GM23338 (cell line): ENCODE results near the gene DIP2C. TPM values are rescaled to one million over a fixed set of nuclear protein-coding genes. Genes with fewer than 3 reads are reported as not detected.

ENCODE experiments used
- ATAC-seq: fragments of 200-7000 bp; cut with Tn5 transposase; 3 replicates; pipeline ENCODE4 v1.9.1; 2020
- DNase-seq: peaks from one replicate; pipeline ENCODE4 v3.0.0-alpha.2; 2015; ENCODE audit warnings: low spot score
- H2AFZ ChIP-seq: fragments of 200-600 bp; sonication (generic); 2 replicates; pipeline ENCODE4 v1.8.0; 2016; ENCODE audit warnings: antibody characterized with exemption, mild to moderate bottlenecking, moderate library complexity
- H3F3A ChIP-seq: fragments of 200-600 bp; sonication (generic); replicated peaks from 2 replicates; pipeline ENCODE4 v1.8.0; 2017; ENCODE audit warnings: antibody characterized with exemption, mixed run types, low read depth
- H3K27ac ChIP-seq: fragments of 200-600 bp; sonication (generic); 2 replicates; pipeline ENCODE4 v1.6.1; 2016; ENCODE audit warnings: low read depth
- H3K27me3 ChIP-seq: fragments of 200-600 bp; sonication (generic); 2 replicates; pipeline ENCODE4 v1.8.0; 2016; ENCODE audit warnings: mild to moderate bottlenecking, mixed run types, moderate library complexity; ENCODE audit not compliant: insufficient read depth
- H3K36me3 ChIP-seq: fragments of 200-600 bp; sonication (generic); 2 replicates; pipeline ENCODE4 v1.8.0; 2016; ENCODE audit warnings: mild to moderate bottlenecking; ENCODE audit not compliant: insufficient read depth
- H3K4me1 ChIP-seq: fragments of 200-600 bp; sonication (generic); 2 replicates; pipeline ENCODE4 v1.8.0; 2016; ENCODE audit warnings: mild to moderate bottlenecking, moderate library complexity; ENCODE audit not compliant: insufficient read depth
- H3K4me2 ChIP-seq: fragments of 200-600 bp; sonication (generic); 2 replicates; pipeline ENCODE4 v1.7.1; 2017; ENCODE audit warnings: mixed run types
- H3K4me3 ChIP-seq: fragments of 200-600 bp; sonication (generic); 2 replicates; pipeline ENCODE4 v1.6.1; 2016; ENCODE audit warnings: mixed run types
- H3K79me2 ChIP-seq: fragments of 200-600 bp; sonication (generic); replicated peaks from 2 replicates; pipeline ENCODE4 v1.8.0; 2017; ENCODE audit warnings: mild to moderate bottlenecking; ENCODE audit not compliant: insufficient read depth
- H3K9me2 ChIP-seq: fragments of 200-600 bp; sonication (generic); 2 replicates; pipeline ENCODE4 v1.8.0; 2017; ENCODE audit not compliant: insufficient read depth
- H4K20me1 ChIP-seq: fragments of 200-600 bp; sonication (generic); replicated peaks from 2 replicates; pipeline ENCODE4 v1.8.0; 2017; ENCODE audit warnings: mild to moderate bottlenecking; ENCODE audit not compliant: insufficient read depth
- H3K27ac Mint-ChIP-seq: 2 replicates; pipeline ENCODE4 v1.8.0; 2020; ENCODE audit warnings: inconsistent platforms, mild to moderate bottlenecking, moderate library complexity, mixed read lengths
- H3K27me3 Mint-ChIP-seq: 3 replicates; pipeline ENCODE4 v1.8.0; 2022; ENCODE audit warnings: low read depth, mild to moderate bottlenecking, moderate library complexity, mixed read lengths, inconsistent platforms; ENCODE audit not compliant: insufficient read depth, poor library complexity
- H3K36me3 Mint-ChIP-seq: 3 replicates; pipeline ENCODE4 v1.8.0; 2021; ENCODE audit warnings: low read depth, mild to moderate bottlenecking, inconsistent platforms, moderate library complexity, mixed read lengths
- H3K4me1 Mint-ChIP-seq: 3 replicates; pipeline ENCODE4 v1.8.0; 2020; ENCODE audit warnings: mild to moderate bottlenecking, inconsistent platforms, mixed read lengths
- H3K4me3 Mint-ChIP-seq: 3 replicates; pipeline ENCODE4 v1.8.0; 2021; ENCODE audit warnings: moderate library complexity, mild to moderate bottlenecking, inconsistent platforms, mixed read lengths
- H3K9me3 Mint-ChIP-seq: 3 replicates; pipeline ENCODE4 v1.8.0; 2020; ENCODE audit warnings: moderate library complexity, mild to moderate bottlenecking, inconsistent platforms, mixed read lengths
- EZH2 ChIP-seq: fragments of 200-600 bp; sonication (generic); IDR thresholded peaks from one replicate; pipeline ENCODE4 v1.8.0; 2017; ENCODE audit warnings: antibody characterized with exemption, mild to moderate bottlenecking, low read depth; ENCODE audit not compliant: unreplicated experiment
- EZH2phosphoT487 ChIP-seq: fragments of 200-600 bp; sonication (generic); IDR thresholded peaks from one replicate; pipeline ENCODE4 v1.8.1; 2018; ENCODE audit warnings: antibody characterized with exemption; ENCODE audit not compliant: unreplicated experiment
- JUNB ChIP-seq: IDR thresholded peaks from one replicate; pipeline ENCODE4 v1.6.1; 2016; ENCODE audit warnings: antibody characterized with exemption; ENCODE audit not compliant: unreplicated experiment
- NANOG ChIP-seq: IDR thresholded peaks from 2 replicates; pipeline ENCODE4 v1.6.1; 2016; ENCODE audit warnings: antibody characterized with exemption, borderline replicate concordance
- POLR2AphosphoS5 ChIP-seq: IDR thresholded peaks from 2 replicates; pipeline ENCODE4 v1.6.1; 2016; ENCODE audit warnings: antibody characterized with exemption, low read depth
- STAT1 ChIP-seq: IDR thresholded peaks from one replicate; pipeline ENCODE4 v1.6.1; 2016; ENCODE audit warnings: antibody characterized with exemption; ENCODE audit not compliant: unreplicated experiment
- ZNF331 ChIP-seq: fragments of 250-450 bp; sonication (Bioruptor Pico); IDR thresholded peaks from 2 replicates; pipeline ENCODE4 v1.5.0; 2020; ENCODE audit warnings: low read depth, mild to moderate bottlenecking, moderate library complexity
- polyA plus RNA-seq: library from polyadenylated mRNA; unstranded; fragments of >200 nt; fragmentation: Nextera tagmentation; extraction: Ambion mirVana; gene quantifications from 2 replicates; pipeline ENCODE4 v1.2.1, GENCODE V29; 2016
- total RNA-seq: library from RNA; depleted of rRNA; stranded (reverse); fragments of >200 nt; shearing (Covaris generic); gene quantifications from 2 replicates; pipeline ENCODE4 v1.2.3, GENCODE V29; 2014
- TF ChIP-seq, protein P1 (sequence below): IDR thresholded peaks from 2 replicates; pipeline ENCODE4 v1.6.1; 2016; ENCODE audit warnings: antibody characterized with exemption
- TF ChIP-seq, protein P2 (sequence below), 2 experiments: fragments of 200-600 bp in 1 of 2; sonication (generic) in 1 of 2; conservative IDR thresholded peaks; 2 replicates each; pipeline versions ENCODE4 v1.5.1 to v1.6.1; 2016 to 2017; ENCODE audit warnings: antibody characterized with exemption in 2 of 2, low read depth in 2 of 2, mild to moderate bottlenecking in 2 of 2, moderate library complexity in 1 of 2

Gene DIP2C
- total and polyA plus RNA-seq, 2 experiments from 2014 or later, result 5.1 to 7.7 TPM

DNA sequence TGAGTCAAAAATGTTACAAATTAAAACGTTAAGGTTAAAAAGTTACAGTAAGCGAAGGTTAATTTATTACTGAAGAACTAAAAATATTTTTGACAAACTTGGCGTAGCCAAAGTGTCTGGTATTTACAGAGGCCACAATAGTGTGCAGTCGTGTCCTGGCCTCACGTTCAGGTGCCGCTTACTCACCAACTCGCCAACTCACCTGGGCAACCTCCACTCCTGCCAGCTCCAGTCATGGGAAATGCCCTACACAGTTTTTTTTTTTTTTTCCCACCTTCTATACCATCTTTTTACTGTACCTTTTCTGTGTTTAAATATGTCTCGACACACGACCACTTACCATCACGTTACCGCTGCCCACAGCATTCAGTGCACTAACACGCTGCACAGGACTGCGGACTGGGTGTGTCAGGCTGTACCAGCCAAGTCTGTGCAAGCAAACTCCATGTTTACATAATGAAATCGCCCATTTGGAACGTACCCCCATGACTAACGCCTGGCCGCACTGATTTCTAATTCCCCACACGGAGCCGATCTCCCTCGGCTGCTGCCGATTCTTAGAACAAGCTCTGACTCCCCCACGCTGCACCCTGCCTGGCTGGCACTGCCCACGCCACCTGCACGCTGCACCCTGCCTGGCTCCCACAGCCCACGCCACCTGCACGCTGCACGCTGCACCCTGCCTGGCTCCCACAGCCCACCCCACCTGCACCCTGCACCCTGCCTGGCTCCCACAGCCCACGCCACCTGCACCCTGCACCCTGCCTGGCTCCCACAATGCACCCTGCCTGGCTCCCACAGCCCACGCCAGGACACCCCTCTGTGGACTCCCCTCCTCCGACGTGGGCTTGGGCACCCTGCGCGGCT is 351.1 kb downstream of the DIP2C start:
- no peak overlapping the region for H3K4me3 ChIP-seq
- Mint-ChIP-seq H3K36me3 (peaks cover 17% of the 10 kb centered on the region), H3K4me1 (no peaks in the 10 kb centered on the region), H3K27ac (no peak overlapping the region), H3K4me3 (no peak overlapping the region), H3K27me3 (peaks cover 8% of the 10 kb centered on the region), H3K9me3 (no peaks in the 10 kb centered on the region; the same call in 2 of the 3 replicates)
- H3K79me2 ChIP-seq, result no peaks in the 10 kb centered on the region
- H3K4me1 ChIP-seq, result no peaks in the 10 kb centered on the region
- H3K27me3 ChIP-seq, result no peaks in the 10 kb centered on the region
- no peak overlapping the region for H3K4me2 ChIP-seq
- H3K9me2 ChIP-seq, result no peaks in the 10 kb centered on the region
- ATAC-seq (no peak), DNase-seq (no peak)
- H3F3A ChIP-seq, result no peaks in the 10 kb centered on the region
- TF ChIP-seq NANOG (no peak), POLR2AphosphoS5 (no peak), STAT1 (no peak), JUNB (no peak), EZH2phosphoT487 (no peak), ZNF331 (CRISPR knock-in tag) (no peak), EZH2 (no peak)
- TF ChIP-seq, protein P1, sequence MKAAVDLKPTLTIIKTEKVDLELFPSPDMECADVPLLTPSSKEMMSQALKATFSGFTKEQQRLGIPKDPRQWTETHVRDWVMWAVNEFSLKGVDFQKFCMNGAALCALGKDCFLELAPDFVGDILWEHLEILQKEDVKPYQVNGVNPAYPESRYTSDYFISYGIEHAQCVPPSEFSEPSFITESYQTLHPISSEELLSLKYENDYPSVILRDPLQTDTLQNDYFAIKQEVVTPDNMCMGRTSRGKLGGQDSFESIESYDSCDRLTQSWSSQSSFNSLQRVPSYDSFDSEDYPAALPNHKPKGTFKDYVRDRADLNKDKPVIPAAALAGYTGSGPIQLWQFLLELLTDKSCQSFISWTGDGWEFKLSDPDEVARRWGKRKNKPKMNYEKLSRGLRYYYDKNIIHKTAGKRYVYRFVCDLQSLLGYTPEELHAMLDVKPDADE, result no peak
- TF ChIP-seq, protein P2, sequence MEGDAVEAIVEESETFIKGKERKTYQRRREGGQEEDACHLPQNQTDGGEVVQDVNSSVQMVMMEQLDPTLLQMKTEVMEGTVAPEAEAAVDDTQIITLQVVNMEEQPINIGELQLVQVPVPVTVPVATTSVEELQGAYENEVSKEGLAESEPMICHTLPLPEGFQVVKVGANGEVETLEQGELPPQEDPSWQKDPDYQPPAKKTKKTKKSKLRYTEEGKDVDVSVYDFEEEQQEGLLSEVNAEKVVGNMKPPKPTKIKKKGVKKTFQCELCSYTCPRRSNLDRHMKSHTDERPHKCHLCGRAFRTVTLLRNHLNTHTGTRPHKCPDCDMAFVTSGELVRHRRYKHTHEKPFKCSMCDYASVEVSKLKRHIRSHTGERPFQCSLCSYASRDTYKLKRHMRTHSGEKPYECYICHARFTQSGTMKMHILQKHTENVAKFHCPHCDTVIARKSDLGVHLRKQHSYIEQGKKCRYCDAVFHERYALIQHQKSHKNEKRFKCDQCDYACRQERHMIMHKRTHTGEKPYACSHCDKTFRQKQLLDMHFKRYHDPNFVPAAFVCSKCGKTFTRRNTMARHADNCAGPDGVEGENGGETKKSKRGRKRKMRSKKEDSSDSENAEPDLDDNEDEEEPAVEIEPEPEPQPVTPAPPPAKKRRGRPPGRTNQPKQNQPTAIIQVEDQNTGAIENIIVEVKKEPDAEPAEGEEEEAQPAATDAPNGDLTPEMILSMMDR (conservative IDR thresholded peaks at IDR 0.05; ENCODE audit: low read depth in 2 of 2), result no peak
- no peak overlapping the region for H3K27ac ChIP-seq
- no peak overlapping the region for H2AFZ ChIP-seq
- no peaks in the 10 kb centered on the region for H4K20me1 ChIP-seq
- no peaks in the 10 kb centered on the region for H3K36me3 ChIP-seq

DNA sequence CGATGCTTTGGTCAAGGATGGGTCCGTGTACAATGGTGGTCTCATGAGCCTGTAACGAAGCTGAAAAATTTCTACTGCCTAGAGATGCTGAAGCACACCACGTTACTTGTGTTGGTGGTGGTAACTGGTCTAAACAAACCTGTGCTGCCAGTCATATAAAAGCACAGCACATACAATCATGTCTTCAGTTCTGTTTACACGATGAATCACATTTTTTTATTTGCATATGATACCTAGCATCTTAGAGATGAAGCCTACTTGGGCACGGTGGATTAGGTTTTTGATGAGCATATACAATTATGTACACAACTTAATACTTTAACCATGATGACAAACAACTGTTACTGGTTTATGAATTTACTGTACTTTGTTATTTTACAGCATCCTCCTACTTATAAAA is 353.2 kb downstream of the DIP2C start:
- Histone ChIP-seq H3K9me2 (no peaks in the 10 kb centered on the region), H3K27me3 (no peaks in the 10 kb centered on the region), H4K20me1 (no peaks in the 10 kb centered on the region), H3K4me2 (no peak overlapping the region), H2AFZ (no peak overlapping the region), H3K4me1 (no peaks in the 10 kb centered on the region), H3K36me3 (no peaks in the 10 kb centered on the region), H3F3A (no peaks in the 10 kb centered on the region), H3K79me2 (no peaks in the 10 kb centered on the region), H3K27ac (no peak overlapping the region), H3K4me3 (no peak overlapping the region)
- Mint-ChIP-seq H3K4me1 (no peaks in the 10 kb centered on the region), H3K4me3 (no peak overlapping the region), H3K9me3 (no peaks in the 10 kb centered on the region; the same call in 2 of the 3 replicates), H3K36me3 (peaks cover 17% of the 10 kb centered on the region), H3K27ac (no peak overlapping the region), H3K27me3 (peaks cover 5% of the 10 kb centered on the region)
- DNase-seq (no peak), ATAC-seq (no peak)
- TF ChIP-seq, protein P2 (conservative IDR thresholded peaks at IDR 0.05; ENCODE audit: low read depth in 2 of 2), result no peak
- TF ChIP-seq JUNB, result no peak
- TF ChIP-seq EZH2phosphoT487, result no peak
